ENCODE results near the gene MTCH2.

GRCh38 chr11:47649276-47649675, 6.9 kb upstream of the MTCH2 start:
- no peak for TF ChIP-seq CTCF (conservative IDR thresholded peaks at IDR 0.05; ENCODE audit: low read length)
- no peak for TF ChIP-seq EZH2phosphoT487 (IDR thresholded peaks at IDR 0.05; ENCODE audit: borderline replicate concordance)

All from Loucy (cell line).